NB4 (cell line): ENCODE data around the gene AUP1.

Experiments used
- CTCF ChIP-seq: IDR thresholded peaks from one replicate; pipeline ENCODE4 v1.5.1; 2012; ENCODE audit warnings: low read depth, low read length
- POLR2A ChIP-seq: IDR thresholded peaks from 2 replicates; pipeline ENCODE4 v1.6.1; 2011; ENCODE audit warnings: mild to moderate bottlenecking; ENCODE audit not compliant: insufficient read length; ENCODE audit errors: extremely low read depth

GRCh38 chr2:74495440-74495839 is 34.1 kb downstream of the AUP1 start:
- TF ChIP-seq CTCF (no peak), POLR2A (no peak)
